ENCODE results near the gene CKS1B. TPM values are rescaled to one million over a fixed set of nuclear protein-coding genes. Genes with fewer than 3 reads are reported as not detected.

Gene CKS1B
- total RNA-seq, 2 donors from 2014 or later = 145 to 229 TPM

DNA sequence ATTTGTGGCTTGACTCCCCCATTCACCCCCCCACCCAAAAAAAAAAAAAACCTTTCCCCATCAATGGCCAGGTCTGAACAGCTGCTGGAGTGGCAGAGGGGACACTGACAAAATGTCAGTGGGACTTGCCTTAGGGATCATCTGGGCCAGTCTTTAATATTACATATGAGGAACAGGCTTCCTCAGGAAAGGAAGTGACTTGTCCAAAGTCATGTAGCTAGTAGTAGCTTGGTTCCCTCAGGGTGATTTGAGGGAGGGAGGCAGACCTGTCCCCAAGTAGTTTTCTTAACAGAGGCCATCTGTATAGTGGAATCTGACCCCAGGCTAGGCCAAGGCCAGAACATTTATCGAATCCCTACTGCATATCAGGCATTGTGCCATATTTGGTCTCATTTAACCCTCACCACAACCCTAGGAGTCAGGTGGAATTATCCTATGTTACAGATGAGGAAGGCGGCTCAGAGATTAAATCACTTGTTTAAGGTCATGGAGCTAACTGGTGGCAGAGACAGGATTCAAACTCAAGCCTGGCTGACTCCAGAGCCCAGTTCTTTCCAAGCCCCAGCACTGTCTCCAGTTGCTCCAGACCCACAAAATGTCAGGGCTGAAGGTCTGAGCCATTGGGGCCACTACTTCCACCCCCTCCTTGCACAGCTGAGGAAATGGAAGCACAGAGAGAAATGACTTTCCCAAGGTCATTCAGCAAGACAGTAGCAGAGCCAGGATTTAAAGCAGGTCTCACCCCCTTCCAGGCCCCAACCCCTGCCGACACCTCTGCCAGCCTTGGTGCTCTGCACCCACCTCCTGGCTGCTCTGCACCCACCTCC is 38.5 kb downstream of the CKS1B start:
- TF ChIP-seq, protein P1, sequence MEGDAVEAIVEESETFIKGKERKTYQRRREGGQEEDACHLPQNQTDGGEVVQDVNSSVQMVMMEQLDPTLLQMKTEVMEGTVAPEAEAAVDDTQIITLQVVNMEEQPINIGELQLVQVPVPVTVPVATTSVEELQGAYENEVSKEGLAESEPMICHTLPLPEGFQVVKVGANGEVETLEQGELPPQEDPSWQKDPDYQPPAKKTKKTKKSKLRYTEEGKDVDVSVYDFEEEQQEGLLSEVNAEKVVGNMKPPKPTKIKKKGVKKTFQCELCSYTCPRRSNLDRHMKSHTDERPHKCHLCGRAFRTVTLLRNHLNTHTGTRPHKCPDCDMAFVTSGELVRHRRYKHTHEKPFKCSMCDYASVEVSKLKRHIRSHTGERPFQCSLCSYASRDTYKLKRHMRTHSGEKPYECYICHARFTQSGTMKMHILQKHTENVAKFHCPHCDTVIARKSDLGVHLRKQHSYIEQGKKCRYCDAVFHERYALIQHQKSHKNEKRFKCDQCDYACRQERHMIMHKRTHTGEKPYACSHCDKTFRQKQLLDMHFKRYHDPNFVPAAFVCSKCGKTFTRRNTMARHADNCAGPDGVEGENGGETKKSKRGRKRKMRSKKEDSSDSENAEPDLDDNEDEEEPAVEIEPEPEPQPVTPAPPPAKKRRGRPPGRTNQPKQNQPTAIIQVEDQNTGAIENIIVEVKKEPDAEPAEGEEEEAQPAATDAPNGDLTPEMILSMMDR (conservative IDR thresholded peaks at IDR 0.05) = no peak
- Mint-ChIP-seq H3K27ac (no peak overlapping the region), H3K4me1 (peaks cover 14% of the 10 kb centered on the region), H3K36me3 (ENCODE audit: low read depth) (peaks cover 14% of the 10 kb centered on the region), H3K27me3 (ENCODE audit: insufficient read depth) (no peaks in the 10 kb centered on the region), H3K9me3 (no peaks in the 10 kb centered on the region), H3K4me3 (no peak overlapping the region)
- DNase-seq = no peak
- no peaks in the 10 kb centered on the region for H3K27me3 ChIP-seq (ENCODE audit: control insufficient read depth, insufficient read depth, low read length, poor library complexity, severe bottlenecking)
- peaks cover 10% of the 10 kb centered on the region for H3K36me3 ChIP-seq (ENCODE audit: control insufficient read depth, insufficient read depth, low read length)
- no peaks in the 10 kb centered on the region for H3K4me1 ChIP-seq (ENCODE audit: control insufficient read depth, insufficient read depth, low read length)
- 93 to 95% methylated on average over 2 to 3 of the region's 3 CpGs for WGBS, 2 experiments (ENCODE audit: insufficient coverage in 1 of 2, insufficient read length in 1 of 2)
- H3K27ac ChIP-seq (ENCODE audit: low read depth, low read length) = no peak overlapping the region
- no peak overlapping the region for H3K4me3 ChIP-seq (ENCODE audit: low read length)
- H3K9me3 ChIP-seq (ENCODE audit: control insufficient read depth, low read length) = no peaks in the 10 kb centered on the region
- H3K9ac ChIP-seq (ENCODE audit: extremely low read depth, low read length, poor library complexity, severe bottlenecking) = no peak overlapping the region

DNA sequence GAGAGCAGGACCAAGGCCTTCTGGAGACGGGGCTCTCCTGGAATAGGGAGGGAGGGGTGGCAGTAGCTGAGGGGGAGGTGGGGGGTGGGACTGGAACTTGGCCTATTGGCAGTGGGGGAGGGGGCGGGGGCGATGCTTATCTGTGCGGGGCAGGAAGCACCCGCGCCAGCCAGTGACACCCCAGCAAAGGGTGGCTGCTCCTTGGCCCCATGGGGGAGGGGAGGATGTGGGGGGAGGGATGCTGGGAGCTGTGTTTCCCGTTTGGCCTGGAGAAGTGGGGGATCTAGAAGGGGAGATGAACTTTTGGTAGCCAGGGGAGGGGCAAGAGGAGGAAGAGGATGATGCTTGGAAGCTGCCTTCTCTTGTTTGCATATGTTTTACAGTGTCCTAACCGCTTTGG is 39.2 kb downstream of the CKS1B start:
- no peaks in the 10 kb centered on the region for H3K27me3 ChIP-seq (ENCODE audit: control insufficient read depth, insufficient read depth, low read length, poor library complexity, severe bottlenecking)
- Mint-ChIP-seq H3K4me3 (no peak overlapping the region), H3K4me1 (peaks cover 14% of the 10 kb centered on the region), H3K27me3 (ENCODE audit: insufficient read depth) (no peaks in the 10 kb centered on the region), H3K9me3 (no peaks in the 10 kb centered on the region), H3K36me3 (ENCODE audit: low read depth) (peaks cover 14% of the 10 kb centered on the region), H3K27ac (no peak overlapping the region)
- DNase-seq = no peak
- no peaks in the 10 kb centered on the region for H3K9me3 ChIP-seq (ENCODE audit: control insufficient read depth, low read length)
- peaks cover 10% of the 10 kb centered on the region for H3K36me3 ChIP-seq (ENCODE audit: control insufficient read depth, insufficient read depth, low read length)
- H3K4me1 ChIP-seq (ENCODE audit: control insufficient read depth, insufficient read depth, low read length) = no peaks in the 10 kb centered on the region
- WGBS, 2 experiments (ENCODE audit: insufficient coverage in 1 of 2, insufficient read length in 1 of 2) = 88 to 100% methylated on average over 1 to 8 of the region's 8 CpGs
- H3K4me3 ChIP-seq (ENCODE audit: low read length) = no peak overlapping the region
- H3K27ac ChIP-seq (ENCODE audit: low read depth, low read length) = no peak overlapping the region
- H3K9ac ChIP-seq (ENCODE audit: extremely low read depth, low read length, poor library complexity, severe bottlenecking) = no peak overlapping the region
- TF ChIP-seq, protein P1 (conservative IDR thresholded peaks at IDR 0.05) = no peak

DNA sequence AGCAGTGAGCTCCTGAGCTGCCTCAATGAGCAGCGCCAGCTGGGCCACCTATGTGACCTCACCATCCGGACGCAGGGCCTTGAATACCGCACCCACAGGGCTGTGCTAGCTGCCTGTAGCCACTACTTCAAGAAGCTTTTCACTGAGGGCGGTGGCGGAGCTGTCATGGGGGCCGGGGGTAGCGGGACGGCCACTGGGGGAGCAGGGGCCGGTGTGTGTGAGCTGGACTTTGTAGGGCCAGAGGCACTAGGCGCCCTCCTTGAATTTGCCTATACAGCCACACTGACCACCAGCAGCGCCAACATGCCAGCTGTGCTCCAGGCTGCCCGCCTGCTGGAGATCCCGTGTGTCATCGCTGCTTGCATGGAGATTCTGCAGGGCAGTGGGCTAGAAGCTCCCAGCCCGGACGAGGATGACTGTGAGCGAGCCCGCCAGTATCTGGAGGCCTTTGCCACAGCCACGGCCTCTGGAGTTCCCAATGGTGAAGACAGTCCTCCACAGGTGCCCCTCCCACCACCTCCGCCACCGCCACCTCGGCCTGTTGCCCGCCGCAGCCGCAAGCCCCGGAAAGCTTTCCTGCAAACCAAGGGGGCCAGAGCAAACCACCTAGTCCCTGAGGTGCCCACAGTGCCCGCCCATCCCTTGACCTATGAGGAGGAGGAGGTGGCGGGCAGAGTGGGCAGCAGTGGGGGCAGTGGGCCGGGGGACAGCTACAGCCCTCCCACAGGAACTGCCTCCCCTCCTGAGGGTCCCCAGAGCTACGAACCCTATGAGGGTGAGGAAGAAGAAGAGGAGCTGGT is 40.4 kb downstream of the CKS1B start:
- Histone ChIP-seq H3K4me3 (ENCODE audit: low read length) (no peak overlapping the region), H3K9ac (ENCODE audit: extremely low read depth, low read length, poor library complexity, severe bottlenecking) (no peak overlapping the region), H3K4me1 (ENCODE audit: control insufficient read depth, insufficient read depth, low read length) (no peaks in the 10 kb centered on the region), H3K27ac (ENCODE audit: low read depth, low read length) (no peak overlapping the region), H3K36me3 (ENCODE audit: control insufficient read depth, insufficient read depth, low read length) (peaks cover 10% of the 10 kb centered on the region), H3K9me3 (ENCODE audit: control insufficient read depth, low read length) (no peaks in the 10 kb centered on the region), H3K27me3 (ENCODE audit: control insufficient read depth, insufficient read depth, low read length, poor library complexity, severe bottlenecking) (no peaks in the 10 kb centered on the region)
- TF ChIP-seq, protein P1 (conservative IDR thresholded peaks at IDR 0.05) = no peak
- Mint-ChIP-seq H3K27me3 (ENCODE audit: insufficient read depth) (peaks cover 4% of the 10 kb centered on the region), H3K4me1 (peaks cover 8% of the 10 kb centered on the region), H3K36me3 (ENCODE audit: low read depth) (peaks cover 14% of the 10 kb centered on the region), H3K9me3 (no peaks in the 10 kb centered on the region), H3K27ac (no peak overlapping the region), H3K4me3 (no peak overlapping the region)
- WGBS, 2 experiments (ENCODE audit: insufficient coverage in 1 of 2, insufficient read length in 1 of 2) = 91 to 94% methylated on average over 24 to 31 of the region's 31 CpGs
- DNase-seq = no peak

All from endodermal cell (in vitro differentiated cells).